ENCODE measurements around the gene VWA1. TPM values are rescaled to one million over a fixed set of nuclear protein-coding genes. Genes with fewer than 3 reads are reported as not detected.
"Not testable (repeated sequence)": the region's sequence is repeated elsewhere in the genome, so short reads cannot be mapped to it uniquely, and the experiment has no call there.

VWA1 gene
- total RNA-seq, 3 donors from 2014 or later: 13.0 to 44.8 (median 35.7) TPM

DNA sequence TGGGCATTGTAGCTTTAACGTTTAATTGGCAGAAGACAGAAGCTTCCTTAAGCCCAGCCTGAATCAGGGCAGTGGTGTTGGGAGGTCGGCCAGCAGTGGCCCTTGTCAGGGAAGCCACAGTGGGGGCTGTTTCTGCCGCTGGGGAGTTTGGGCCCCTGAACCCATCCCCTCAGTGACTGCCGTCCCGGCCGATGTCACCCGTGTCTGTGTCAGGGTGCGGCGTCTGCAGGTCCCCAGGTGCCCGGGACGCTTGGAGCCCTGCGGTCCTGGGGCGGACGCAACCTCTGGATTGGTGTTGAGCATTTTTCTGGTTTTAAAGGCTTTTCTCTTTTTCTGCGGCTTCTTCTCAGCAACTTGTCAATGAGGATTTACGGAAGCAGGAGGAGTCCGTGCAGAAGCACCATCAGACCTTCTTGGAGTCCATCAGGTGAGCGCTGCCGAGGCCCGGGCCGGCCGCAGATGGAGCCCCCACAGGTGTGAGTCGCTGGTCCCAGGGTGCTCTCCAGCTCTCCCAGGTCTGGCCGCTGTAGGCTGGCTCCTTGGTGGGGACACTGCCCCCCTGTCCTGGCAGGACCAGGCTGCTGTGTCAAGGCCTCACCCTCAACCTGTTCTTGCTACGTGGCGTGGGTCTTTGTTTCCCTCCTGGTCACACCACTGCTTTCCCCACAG is 16.3 kb downstream of the VWA1 start:
- H3K9me3 ChIP-seq: no peaks in the 10 kb centered on the region
- no peak for DNase-seq (ENCODE audit: low spot score in 2 of 2)
- no peak overlapping the region for H3K4me3 ChIP-seq
- TF ChIP-seq POLR2AphosphoS5 (IDR thresholded peaks at IDR 0.05): no peak
- TF ChIP-seq, protein P1, sequence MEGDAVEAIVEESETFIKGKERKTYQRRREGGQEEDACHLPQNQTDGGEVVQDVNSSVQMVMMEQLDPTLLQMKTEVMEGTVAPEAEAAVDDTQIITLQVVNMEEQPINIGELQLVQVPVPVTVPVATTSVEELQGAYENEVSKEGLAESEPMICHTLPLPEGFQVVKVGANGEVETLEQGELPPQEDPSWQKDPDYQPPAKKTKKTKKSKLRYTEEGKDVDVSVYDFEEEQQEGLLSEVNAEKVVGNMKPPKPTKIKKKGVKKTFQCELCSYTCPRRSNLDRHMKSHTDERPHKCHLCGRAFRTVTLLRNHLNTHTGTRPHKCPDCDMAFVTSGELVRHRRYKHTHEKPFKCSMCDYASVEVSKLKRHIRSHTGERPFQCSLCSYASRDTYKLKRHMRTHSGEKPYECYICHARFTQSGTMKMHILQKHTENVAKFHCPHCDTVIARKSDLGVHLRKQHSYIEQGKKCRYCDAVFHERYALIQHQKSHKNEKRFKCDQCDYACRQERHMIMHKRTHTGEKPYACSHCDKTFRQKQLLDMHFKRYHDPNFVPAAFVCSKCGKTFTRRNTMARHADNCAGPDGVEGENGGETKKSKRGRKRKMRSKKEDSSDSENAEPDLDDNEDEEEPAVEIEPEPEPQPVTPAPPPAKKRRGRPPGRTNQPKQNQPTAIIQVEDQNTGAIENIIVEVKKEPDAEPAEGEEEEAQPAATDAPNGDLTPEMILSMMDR (IDR thresholded peaks at IDR 0.05): no peak
- TF ChIP-seq POLR2A (IDR thresholded peaks at IDR 0.05): no peak
- H3K36me3 ChIP-seq: no peaks in the 10 kb centered on the region
- intact Hi-C loops (cut with DNase I; ENCODE audit: low total_unique reads): no loop called here
- H3K27ac ChIP-seq: no peak overlapping the region
- no peaks in the 10 kb centered on the region for H3K27me3 ChIP-seq
- no peaks in the 10 kb centered on the region for H3K4me1 ChIP-seq

DNA sequence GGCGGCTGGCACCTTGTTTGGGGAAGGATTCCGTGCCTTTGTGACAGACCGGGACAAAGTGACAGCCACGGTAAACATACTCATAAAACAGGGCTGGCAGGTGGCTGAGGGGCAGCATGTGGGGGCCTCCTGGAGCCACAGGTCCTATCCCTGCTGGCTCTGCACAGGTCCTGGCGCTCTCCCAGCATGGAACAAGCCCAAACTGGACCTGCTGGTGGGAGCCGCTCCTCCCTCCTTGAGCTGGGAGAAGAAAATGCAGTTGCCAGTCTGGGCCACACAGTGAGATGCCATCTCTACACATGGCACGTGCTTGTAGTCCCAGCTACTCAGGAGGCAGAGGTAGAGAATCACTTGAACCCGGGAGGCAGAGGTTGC is 16.9 kb downstream of the VWA1 start:
- H3K4me1 ChIP-seq; H3K27me3 ChIP-seq; H3K9me3 ChIP-seq; DNase-seq (ENCODE audit: low spot score in 2 of 2); intact Hi-C loops (cut with DNase I; ENCODE audit: low total_unique reads); H3K27ac ChIP-seq; H3K4me3 ChIP-seq; H3K36me3 ChIP-seq: not testable (repeated sequence)

DNA sequence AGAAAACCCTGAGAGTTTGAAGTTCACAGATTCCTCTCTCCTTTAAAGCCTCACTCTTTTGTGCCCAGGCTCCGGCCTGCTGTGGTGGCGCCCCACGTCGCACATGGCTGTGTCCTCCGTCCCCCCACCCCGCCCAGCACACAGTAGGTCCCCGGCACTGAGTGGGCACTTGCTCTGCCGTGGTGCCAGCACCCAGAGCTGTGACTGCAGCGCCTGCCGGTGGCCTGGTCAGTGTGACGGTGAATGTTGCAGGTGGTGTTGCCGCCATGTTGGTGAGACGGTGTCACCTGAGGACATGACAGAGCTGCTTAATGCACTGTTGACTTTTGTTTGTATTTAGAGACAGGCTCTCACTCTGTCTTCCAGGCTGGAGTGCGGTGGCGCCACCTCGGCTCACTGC is 17.4 kb downstream of the VWA1 start:
- Histone ChIP-seq H3K27me3 (no peaks in the 10 kb centered on the region), H3K36me3 (no peaks in the 10 kb centered on the region), H3K27ac (no peak overlapping the region), H3K9me3 (no peaks in the 10 kb centered on the region), H3K4me1 (no peaks in the 10 kb centered on the region), H3K4me3 (no peak overlapping the region)
- DNase-seq (ENCODE audit: low spot score in 2 of 2): no peak
- TF ChIP-seq POLR2A (IDR thresholded peaks at IDR 0.05) (no peak), POLR2AphosphoS5 (IDR thresholded peaks at IDR 0.05) (no peak)
- TF ChIP-seq, protein P1 (IDR thresholded peaks at IDR 0.05): no peak
- intact Hi-C loops (cut with DNase I; ENCODE audit: low total_unique reads): no loop called here

DNA sequence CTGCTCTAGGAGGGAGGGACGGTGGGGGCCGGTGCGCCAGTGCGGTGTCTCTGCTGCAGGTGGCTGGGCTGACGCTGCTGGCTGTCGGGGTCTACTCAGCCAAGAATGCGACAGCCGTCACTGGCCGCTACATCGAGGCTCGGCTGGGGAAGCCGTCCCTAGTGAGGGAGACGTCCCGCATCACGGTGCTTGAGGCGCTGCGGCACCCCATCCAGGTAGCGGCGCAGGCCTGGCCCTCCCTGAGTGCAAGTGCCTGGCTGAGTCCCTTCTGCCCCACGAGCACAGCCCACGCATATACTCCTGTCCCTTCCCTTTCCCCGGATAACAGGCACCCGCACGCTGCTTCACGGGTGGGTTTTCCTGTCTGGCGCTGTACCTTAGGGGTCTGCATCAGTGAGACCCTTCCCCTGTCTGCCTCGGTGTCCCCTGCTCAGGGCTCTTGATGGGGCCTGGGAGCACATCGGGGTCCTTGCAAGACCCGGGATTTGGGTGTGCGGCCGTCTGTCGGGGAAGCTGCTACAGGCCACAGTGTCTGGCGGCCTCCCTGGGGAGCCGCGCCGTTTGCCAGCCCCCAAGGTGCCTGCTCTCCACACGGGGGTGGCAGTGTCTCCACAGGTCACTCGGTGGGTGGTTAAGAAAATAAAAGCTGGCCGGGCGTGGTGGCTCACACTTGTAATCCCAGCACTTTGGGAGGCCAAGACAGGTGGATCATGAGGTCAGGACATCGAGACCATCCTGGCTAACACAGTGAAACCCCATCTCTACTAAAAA is 19.0 kb downstream of the VWA1 start:
- H3K27me3 ChIP-seq; H3K4me1 ChIP-seq; H3K4me3 ChIP-seq; intact Hi-C loops (cut with DNase I; ENCODE audit: low total_unique reads); H3K36me3 ChIP-seq; H3K27ac ChIP-seq; H3K9me3 ChIP-seq; DNase-seq (ENCODE audit: low spot score in 2 of 2): not testable (repeated sequence)

DNA sequence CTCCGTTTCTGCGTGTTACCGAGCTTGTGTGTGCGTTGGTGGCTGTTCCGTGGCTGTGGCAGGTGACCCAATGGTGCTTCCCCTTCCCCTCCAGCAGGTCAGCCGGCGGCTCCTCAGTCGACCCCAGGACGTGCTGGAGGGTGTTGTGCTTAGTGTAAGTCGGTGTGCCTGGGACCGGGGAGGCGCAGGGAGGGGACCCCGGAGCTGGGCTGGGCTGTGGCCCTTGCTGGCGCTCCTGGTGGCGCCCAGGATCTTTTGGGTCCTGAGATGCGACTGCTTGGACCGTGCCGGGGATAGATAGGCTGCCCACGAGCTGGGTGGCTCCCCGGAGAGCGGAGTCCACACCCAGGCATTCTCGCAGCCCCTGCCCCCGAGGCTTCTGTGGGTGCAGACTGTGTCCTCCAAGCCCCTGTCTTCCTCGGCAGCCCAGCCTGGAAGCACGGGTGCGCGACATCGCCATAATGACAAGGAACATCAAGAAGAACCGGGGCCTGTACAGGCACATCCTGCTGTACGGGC is 19.9 kb downstream of the VWA1 start:
- no peaks in the 10 kb centered on the region for H3K36me3 ChIP-seq
- TF ChIP-seq POLR2A (IDR thresholded peaks at IDR 0.05): no peak
- TF ChIP-seq, protein P1 (IDR thresholded peaks at IDR 0.05): no peak
- no peak for TF ChIP-seq POLR2AphosphoS5 (IDR thresholded peaks at IDR 0.05)
- no peak overlapping the region for H3K4me3 ChIP-seq
- H3K27ac ChIP-seq: no peak overlapping the region
- no peaks in the 10 kb centered on the region for H3K4me1 ChIP-seq
- no peaks in the 10 kb centered on the region for H3K27me3 ChIP-seq
- H3K9me3 ChIP-seq: no peaks in the 10 kb centered on the region
- intact Hi-C loops (cut with DNase I; ENCODE audit: low total_unique reads): no loop called here
- no peak for DNase-seq (ENCODE audit: low spot score in 2 of 2)

DNA sequence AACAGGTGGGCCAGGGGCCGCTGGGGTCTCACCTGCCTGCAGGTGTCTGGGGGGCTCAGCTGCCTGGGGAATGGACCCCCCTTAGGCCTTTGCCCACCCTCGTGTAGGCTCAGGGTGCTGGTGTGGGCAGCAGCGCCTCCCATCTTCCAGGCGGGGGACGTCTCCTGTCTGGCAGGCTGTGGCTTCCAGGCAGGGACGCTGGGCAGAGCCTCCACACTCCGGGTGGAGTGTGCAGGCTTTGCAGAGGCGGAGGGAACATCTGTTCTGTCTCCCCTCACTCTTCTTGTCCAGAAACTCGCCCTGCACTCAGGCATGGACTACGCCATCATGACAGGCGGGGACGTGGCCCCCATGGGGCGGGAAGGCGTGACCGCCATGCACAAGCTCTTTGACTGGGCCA is 20.4 kb downstream of the VWA1 start:
- H3K4me1 ChIP-seq; intact Hi-C loops (cut with DNase I; ENCODE audit: low total_unique reads); H3K4me3 ChIP-seq: not testable (repeated sequence)

DNA sequence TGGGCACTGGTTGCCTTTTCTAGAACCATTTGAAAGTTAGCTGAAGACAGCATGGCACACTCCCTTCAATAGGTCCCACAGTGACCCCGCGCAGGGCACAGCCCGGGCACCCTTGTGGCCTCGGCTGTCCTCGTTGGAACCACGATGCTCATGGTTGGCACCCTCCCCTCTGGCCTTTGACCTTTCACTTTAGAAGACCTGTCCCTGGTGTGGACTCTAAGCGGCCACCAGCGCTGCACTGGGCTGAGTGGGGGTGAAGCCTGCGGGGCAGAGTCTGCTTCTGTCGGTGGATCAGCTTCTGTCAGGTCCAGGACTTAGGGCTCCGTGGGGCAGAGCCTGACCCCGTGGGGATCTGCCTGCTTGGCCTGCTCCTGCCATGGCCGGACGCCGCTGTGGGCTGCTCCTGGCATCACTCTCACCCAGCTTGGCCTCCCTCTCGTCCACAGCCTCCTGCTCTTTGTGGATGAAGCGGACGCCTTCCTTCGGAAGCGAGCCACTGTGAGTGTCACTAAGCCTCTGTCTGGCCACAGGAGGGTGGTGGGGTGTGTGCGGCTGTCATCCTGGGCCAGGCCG is 21.3 kb downstream of the VWA1 start:
- H3K4me3 ChIP-seq: not testable (repeated sequence)

More for the DNA sequence above, 20.4 kb downstream of the VWA1 start:
- H3K27me3 ChIP-seq; H3K27ac ChIP-seq; H3K9me3 ChIP-seq; H3K36me3 ChIP-seq; DNase-seq (ENCODE audit: low spot score in 2 of 2): not testable (repeated sequence)

DNA sequence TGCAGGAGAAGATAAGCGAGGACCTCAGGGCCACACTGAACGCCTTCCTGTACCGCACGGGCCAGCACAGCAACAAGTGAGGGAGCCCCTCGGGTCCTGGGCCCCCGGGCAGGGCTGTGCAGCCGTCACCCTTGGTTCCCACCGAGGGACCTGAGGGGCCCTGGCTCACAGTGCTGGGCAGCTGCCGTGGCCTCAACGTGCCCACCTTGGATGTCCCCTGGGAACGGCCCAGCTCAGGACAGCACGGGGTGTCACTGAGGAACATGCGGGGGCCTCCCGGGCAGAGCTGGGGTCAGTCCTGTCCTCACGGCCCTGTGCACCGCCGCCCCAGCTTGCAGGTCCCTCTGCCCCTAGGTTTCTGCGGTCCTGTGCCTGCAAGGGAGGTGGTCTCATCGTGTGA is 23.7 kb downstream of the VWA1 start:
- H3K36me3 ChIP-seq; H3K4me3 ChIP-seq; H3K9me3 ChIP-seq; DNase-seq (ENCODE audit: low spot score in 2 of 2); H3K27me3 ChIP-seq; H3K27ac ChIP-seq; intact Hi-C loops (cut with DNase I; ENCODE audit: low total_unique reads); H3K4me1 ChIP-seq: not testable (repeated sequence)

More for the DNA sequence above, 21.3 kb downstream of the VWA1 start:
- H3K27me3 ChIP-seq; H3K36me3 ChIP-seq; DNase-seq (ENCODE audit: low spot score in 2 of 2); H3K9me3 ChIP-seq; H3K4me1 ChIP-seq; H3K27ac ChIP-seq; intact Hi-C loops (cut with DNase I; ENCODE audit: low total_unique reads): not testable (repeated sequence)

DNA sequence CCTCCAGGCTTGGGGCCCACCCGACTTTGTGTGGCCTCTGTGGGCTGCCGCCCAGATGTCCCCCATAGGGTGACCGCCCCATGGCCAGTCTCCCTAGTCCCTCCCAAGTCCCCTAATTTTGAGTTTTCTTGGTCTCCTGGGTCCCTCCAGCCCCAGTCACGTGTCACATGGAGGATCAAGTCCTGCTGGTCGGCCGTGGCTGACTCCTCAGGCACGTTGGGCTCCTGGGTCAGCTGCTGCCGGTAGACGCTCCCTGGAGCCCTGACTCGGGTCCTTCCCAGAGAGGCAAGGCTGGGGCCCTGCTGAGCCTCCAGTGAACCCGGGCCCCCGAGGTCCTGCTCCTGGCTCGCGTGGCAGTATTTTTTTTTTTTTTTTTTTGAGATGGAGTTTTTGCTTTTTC is 24.2 kb downstream of the VWA1 start:
- H3K36me3 ChIP-seq; H3K9me3 ChIP-seq; H3K4me3 ChIP-seq; DNase-seq (ENCODE audit: low spot score in 2 of 2); H3K27me3 ChIP-seq; H3K4me1 ChIP-seq; H3K27ac ChIP-seq; intact Hi-C loops (cut with DNase I; ENCODE audit: low total_unique reads): not testable (repeated sequence)

All from breast epithelium (tissue), 4 donors.